ENCODE results near the gene VAMP8.
"Not testable (repeated sequence)": the region's sequence is repeated elsewhere in the genome, so short reads cannot be mapped to it uniquely, and the experiment has no call there.

VAMP8 gene

DNA sequence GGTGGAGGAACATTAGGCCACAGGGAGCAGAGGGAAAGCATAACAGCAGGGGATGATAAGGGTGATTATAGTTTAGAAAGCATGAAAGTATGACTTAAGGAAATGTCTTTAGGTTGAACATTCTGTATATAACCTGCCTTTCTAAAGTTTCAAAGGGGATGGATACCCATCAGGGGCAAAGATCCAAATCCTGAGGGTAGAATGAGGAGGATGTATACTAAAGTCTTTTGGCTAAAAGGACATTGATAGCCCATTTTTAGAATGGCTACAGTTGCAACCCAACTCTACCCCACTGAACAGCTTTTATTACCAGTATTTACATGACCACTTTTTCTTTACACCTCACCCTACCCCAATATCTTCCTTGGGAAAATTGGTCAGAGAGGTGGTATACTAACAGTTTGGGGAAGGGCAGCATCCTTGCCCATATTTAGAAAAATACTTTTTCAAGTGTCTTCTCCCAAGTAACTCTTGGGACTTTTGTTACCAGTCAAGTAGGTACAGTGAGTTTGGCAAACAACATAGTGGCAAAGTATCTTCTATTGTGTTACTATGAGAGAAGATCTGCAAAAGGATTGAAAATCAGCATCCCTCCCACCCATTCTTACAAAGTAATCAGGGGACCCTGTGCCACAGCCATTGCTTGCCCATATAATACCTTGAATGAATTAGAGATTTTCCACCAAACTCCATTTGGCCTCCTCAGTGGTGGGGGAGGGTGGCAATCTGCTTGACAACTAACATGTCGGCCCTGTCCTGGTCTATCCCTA is 30.1 kb upstream of the VAMP8 start:
- no peak for DNase-seq (ENCODE audit: low spot score)

- DNase-seq (ENCODE audit: low spot score): no peak
These were observed 29.4 kb upstream of the VAMP8 start for GRCh38 chr2:85547859-85548607.

- DNase-seq (ENCODE audit: low spot score): no peak
These were observed 28.8 kb upstream of the VAMP8 start for GRCh38 chr2:85548608-85548900.

GRCh38 chr2:85549095-85549494 is 28.3 kb upstream of the VAMP8 start:
- no peak for DNase-seq (ENCODE audit: low spot score)

GRCh38 chr2:85549826-85550225 is 27.6 kb upstream of the VAMP8 start:
- DNase-seq (ENCODE audit: low spot score): peak; percentile 85

- DNase-seq (ENCODE audit: low spot score): no peak
These were observed 26.9 kb upstream of the VAMP8 start for GRCh38 chr2:85550486-85550885.

DNA sequence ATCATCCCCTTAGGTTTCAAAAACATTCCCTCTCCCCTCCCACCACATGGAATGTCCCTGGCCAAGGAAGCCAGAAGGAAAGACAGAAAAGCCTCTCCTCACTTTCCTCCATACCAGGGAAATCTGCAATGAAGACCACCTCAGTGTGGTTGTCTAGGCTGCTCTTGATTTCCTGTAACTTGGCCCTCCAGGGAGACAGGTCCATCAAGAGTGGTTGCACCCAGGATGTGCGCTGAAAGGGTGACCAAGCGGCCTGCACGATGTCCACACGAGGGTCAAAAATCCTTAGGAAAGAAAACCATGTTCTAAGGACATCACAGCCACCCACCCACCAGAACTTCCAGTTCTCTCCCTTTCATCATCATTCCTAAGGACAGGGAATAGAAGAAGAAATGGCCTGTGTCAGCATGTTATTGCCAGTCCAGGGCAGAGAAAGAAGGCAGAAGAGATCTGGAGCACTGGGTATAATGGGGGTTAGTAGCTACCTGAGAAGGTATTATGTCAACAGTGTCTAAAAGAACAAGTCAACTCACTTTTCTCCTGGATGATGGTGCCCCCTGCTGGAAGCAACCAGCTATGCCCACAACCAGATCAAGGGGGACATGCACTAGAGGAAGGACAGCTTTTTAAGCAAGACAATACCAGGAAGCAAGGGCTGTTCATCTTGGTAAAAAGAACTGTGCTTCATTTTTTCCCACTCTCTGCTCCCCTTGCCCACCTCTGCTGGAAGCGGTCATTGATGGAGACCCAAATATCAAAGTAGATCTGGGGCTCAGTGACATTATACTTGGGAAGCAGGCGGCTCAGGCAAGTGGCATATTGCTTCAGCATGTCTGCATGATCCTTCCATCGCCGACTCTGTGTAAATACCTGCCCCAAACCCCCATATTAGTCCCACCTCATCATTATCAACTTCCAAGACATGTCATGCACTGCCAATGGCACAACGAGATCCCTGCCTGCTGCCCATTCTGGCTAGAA is 25.4 kb upstream of the VAMP8 start:
- peak; percentile 58 for DNase-seq (ENCODE audit: low spot score)

DNA sequence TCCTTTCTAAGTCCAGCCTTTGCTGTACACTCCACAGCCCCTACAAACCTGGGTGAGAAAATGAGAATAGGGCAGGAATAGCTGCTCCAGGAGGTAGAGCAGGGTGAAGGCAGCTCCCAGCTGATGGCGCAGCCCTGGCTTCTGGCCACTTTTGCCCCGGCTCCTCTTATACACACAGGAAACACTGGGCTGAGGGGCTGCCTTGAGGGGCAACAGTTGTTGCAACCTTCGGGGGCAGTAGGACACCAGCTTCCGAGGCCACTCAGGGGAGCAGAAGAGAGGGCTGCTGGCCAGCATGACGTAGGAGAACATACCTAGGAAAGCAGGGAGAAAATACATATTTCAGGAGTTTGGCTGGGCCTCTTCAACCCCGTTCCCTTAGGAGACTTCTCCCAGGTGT is 24.2 kb upstream of the VAMP8 start:
- no peak for DNase-seq (ENCODE audit: low spot score)

- DNase-seq (ENCODE audit: low spot score): no peak
These were observed 22.3 kb upstream of the VAMP8 start for GRCh38 chr2:85554980-85555612.

DNA sequence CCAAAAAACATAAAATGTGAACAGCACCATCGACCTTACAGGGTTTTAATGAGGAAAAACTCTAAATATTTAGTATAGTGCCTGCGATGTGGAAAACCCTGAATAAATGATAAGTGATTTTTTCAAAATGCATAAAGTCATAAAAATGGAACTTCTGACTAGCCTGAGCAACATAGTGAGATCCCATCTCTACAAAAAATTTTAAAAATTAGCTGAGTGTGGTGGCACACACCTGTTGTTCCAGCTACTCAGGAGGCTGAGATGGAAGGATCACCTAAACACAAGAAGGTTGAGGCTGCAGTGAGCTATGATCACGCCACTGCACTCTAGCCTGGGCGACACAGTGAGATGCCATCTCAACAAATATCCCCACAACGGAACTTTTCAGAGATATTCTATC is 20.3 kb upstream of the VAMP8 start:
- no peak for DNase-seq (ENCODE audit: low spot score)

DNA sequence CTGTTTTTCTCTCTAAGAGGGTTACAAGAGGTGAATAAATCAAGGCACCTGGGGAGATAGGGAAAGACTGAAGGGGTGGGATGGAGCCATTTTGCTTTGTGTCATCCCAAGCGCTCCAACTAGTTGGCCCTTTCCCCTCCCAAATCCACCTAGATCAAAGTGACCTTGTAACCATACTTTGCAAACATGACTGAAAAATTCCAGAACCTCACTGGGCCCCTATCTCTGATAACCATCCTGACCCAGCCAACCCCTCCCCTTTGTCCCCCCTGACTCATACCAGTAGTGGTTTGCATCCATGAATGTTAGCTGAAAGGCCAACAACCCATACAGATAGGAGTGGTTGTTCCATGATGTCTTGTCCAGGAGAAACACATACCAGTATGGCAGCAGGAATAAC is 19.2 kb upstream of the VAMP8 start:
- no peak for DNase-seq (ENCODE audit: low spot score)

DNA sequence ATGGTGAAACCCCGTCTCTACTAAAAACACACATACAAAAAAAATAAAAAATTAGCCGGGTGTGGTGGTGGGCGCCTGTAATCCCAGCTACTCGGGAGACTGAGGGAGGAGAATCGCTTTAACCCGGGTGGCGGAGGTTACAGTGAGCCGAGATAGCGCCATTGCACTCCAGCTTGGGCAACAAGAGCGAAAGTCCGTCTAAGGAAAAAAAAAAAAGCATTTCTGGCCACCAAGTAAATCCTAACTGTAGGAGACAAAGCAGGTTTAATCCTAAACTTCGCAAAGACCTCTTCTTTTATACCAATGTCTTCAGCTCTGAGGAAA is 17.0 kb upstream of the VAMP8 start:
- not testable (repeated sequence) for DNase-seq (ENCODE audit: low spot score)

GRCh38 chr2:85560812-85561279 is 16.5 kb upstream of the VAMP8 start:
- DNase-seq (ENCODE audit: low spot score): no peak

GRCh38 chr2:85561280-85562212 is 15.8 kb upstream of the VAMP8 start, which contains the start of gene GGCX:
Gene GGCX (minus strand): TSS chr2:85561493. CDS start chr2:85561428, 65 bp downstream.
- DNase-seq (ENCODE audit: low spot score): peak; percentile 87

- DNase-seq (ENCODE audit: low spot score): no peak
These were observed 13.2 kb upstream of the VAMP8 start for GRCh38 chr2:85564144-85564563.

GRCh38 chr2:85566265-85566664 is 11.1 kb upstream of the VAMP8 start:
- no peak for DNase-seq (ENCODE audit: low spot score)

DNA sequence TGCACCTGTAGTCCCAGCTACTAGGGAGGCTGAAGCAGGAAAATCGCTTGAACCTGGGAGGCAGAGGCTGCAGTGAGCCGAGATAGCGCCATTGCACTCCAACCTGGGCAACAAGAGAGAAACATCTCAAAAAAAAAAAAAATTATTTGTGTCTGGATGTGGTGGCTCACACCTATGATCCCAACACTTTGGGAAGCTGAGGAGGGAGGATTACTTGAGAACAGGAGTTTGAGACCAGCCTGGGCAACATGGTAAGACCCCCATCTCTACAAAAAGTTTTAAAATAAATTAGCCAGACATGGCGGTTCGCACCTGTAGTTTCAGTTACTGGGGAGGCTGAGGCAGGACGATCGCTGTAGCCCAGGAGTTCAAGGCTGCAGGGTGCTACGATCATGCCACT is 1.6 kb upstream of the VAMP8 start:
- DNase-seq (ENCODE audit: low spot score): no peak

- DNase-seq (ENCODE audit: low spot score): no peak
These were observed 362 bp upstream of the VAMP8 start for GRCh38 chr2:85577063-85577385.

GRCh38 chr2:85578243-85579180 is 1.1 kb downstream of the VAMP8 start:
- no peak for DNase-seq (ENCODE audit: low spot score)
